Thyroid gland (tissue), 4 donors: ENCODE data around the gene ZNF385C.

ENCODE experiments used
- CTCF ChIP-seq, 6 experiments: fragments of 200-600 bp in 3 of 6; fragments of 450-650 bp in 3 of 6; sonication (generic) in 3 of 6; IDR thresholded peaks; one replicate each; pipeline ENCODE4 v1.5.1; 2016 to 2019; ENCODE audit warnings: antibody characterized with exemption in 6 of 6, mild to moderate bottlenecking in 2 of 6, inconsistent platforms in 1 of 6, moderate library complexity in 1 of 6
- POLR2A ChIP-seq, 2 donors: fragments of 450-650 bp; IDR thresholded peaks; one replicate each; pipeline ENCODE4 v1.6.1; 2017; ENCODE audit warnings: antibody characterized with exemption in 2 of 2, mild to moderate bottlenecking in 2 of 2, moderate library complexity in 1 of 2

- TF ChIP-seq POLR2A (IDR thresholded peaks at IDR 0.05) (no peak), CTCF (IDR thresholded peaks at IDR 0.05) (no peak)
Observed at GRCh38 chr17:42142371-42142896, 44.2 kb upstream of the ZNF385C start.
